Cerebellar cortex (tissue), 1 donor: ENCODE measurements around the gene ACTG2.
A peak's percentile ranks its signal among the peaks of the same experiment; 100 is the strongest.

ENCODE experiments used
- DNase-seq: peaks from one replicate; pipeline ENCODE4 v3.0.0-alpha.2; 2015; ENCODE audit warnings: low spot score

Gene ACTG2

DNA sequence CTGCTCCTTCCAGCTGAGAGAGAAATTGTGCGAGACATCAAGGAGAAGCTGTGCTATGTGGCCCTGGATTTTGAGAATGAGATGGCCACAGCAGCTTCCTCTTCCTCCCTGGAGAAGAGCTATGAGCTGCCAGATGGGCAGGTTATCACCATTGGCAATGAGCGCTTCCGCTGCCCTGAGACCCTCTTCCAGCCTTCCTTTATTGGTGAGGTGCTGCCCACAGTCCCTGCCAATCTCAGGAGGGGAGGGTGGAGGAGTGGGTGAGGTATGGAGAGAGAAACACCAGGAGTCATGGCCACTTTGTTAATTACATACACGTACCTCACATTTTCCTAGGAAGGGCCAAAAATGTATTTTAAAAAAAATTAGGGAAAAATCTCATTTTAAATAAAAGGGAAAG, 21.9 kb downstream of the ACTG2 start:
- DNase-seq = no peak

DNA sequence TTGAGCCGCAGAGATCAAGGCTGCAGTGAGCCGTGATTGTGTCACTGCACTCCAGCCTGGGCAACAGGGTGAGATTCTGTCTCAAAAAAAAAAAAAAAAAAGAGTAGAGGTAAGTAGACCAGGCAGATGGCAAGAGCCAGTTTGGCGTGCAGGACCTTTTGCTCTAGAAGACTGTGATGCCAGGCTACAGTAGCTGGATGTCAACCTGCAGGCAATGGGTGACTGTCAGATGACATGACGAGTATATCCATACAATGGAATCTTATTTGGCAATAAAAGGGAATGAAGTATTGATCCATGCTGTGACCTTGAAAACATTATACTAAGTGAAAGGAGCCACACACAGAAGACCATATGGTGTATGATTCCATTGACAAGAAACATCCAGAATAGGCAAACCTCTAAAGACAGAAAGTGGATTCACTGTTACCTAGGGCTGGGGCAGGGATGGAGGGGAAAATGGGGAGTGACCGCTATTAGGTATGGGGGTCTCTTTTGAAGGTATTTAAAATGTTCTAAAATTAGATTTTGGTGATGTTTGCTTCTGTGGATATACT, 22.7 kb downstream of the ACTG2 start:
- DNase-seq = no peak

DNA sequence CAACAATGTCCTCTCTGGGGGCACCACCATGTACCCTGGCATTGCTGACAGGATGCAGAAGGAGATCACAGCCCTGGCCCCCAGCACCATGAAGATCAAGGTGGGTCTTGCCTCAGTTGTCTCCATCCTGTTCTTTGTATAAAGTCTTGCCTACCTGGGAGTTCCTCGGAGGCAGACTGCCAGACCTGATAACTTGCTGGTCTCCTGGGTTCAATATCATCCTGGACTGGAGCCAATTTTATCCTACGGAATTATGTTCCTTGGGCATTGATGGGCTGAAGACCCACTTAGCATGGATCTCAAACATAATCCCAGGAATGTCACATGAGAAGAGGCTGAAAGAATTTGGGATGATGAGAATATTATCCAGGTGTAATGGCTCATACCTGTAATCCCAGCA, 23.9 kb downstream of the ACTG2 start:
- no peak for DNase-seq

DNA sequence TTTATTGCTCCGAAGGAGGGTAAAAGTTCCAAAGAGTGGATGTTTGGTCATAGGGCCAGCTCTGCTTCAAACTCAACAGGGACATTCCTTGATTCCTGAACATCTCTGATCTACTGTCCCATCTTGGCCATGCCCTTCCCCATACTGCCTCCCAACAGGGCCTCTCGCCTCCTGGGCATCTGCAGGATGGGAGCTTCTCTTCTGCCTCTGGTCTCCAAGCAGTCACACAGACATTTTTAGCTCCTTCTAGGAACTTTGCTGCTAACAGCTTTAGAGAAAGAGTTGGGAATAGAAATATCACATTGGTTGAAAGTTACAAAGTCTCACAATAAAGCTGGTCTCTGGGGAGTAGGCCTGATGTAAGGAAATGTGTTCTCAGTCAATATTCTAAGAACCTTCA, 24.5 kb downstream of the ACTG2 start:
- DNase-seq = no peak

DNA sequence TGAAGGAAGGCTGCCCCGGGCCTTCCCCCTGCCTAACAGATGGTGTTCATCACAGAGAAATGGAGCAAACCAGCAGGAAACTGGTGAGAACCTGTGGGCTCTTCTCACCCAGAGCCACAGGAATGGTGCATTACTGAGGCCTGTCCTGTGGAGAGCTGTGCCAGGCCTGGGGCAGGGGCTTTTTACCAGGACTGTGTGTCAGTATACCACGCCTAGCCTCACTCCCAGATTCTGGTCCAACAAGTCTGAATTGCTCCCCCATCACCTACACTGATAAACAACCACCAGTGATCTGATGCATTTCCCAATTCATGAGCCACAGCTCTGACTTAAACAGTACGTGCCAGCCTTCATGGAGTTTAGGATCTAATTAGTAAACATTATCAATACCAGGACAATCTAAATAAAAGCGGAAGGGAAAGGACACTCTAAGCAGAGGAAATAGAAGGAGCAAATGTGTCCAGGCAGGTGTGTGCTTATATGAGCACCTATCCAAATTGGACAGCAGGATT, 24.9 kb downstream of the ACTG2 start:
- DNase-seq = no peak

DNA sequence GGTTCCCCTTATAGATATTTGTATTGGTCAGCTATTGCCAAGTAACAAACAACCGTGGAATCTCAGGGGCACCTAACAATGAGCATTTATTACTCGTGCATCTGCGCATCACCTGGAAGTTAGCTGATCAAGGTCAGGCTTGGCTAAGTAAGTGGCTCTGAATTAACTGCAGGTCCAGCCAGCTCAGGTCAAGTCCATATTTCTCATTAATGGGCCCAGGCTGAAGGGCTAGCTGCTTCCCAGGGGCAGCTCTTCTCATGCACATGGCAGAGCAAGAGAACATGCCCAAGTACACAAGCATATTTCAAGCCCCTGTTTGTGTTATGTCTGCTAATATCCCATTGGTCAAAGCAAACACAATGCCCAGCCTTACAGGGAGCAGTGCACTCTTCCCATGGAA, 26.0 kb downstream of the ACTG2 start:
- DNase-seq = no peak

DNA sequence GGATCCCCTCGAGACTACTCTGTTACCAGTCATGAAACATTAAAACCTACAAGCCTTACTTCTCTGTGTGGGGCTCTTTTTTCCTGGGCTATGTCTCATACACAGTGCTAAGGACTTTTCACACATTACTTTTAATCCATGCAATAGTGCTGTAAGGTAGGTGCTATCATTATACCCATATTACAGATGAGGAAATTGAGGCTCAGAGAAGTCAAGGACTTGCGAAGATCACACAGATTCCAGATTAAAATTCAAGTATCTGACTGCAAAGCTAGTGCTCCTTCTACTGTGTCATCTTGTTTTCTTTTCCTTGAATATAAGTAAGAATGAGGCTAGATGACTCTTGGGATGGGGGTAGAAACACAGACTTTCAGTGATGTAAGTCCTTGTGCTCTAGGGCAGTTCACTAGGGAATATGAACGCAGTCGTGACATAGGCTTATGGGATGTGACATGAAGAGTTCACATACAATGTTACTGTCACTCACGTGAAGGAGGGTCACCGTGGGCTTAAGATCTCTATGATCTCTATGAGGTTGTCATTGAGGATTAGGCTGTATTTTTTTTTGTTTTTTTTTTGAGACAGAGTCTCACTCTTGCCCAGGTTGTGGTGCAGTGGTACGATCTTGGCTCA, 26.9 kb downstream of the ACTG2 start:
- no peak for DNase-seq

DNA sequence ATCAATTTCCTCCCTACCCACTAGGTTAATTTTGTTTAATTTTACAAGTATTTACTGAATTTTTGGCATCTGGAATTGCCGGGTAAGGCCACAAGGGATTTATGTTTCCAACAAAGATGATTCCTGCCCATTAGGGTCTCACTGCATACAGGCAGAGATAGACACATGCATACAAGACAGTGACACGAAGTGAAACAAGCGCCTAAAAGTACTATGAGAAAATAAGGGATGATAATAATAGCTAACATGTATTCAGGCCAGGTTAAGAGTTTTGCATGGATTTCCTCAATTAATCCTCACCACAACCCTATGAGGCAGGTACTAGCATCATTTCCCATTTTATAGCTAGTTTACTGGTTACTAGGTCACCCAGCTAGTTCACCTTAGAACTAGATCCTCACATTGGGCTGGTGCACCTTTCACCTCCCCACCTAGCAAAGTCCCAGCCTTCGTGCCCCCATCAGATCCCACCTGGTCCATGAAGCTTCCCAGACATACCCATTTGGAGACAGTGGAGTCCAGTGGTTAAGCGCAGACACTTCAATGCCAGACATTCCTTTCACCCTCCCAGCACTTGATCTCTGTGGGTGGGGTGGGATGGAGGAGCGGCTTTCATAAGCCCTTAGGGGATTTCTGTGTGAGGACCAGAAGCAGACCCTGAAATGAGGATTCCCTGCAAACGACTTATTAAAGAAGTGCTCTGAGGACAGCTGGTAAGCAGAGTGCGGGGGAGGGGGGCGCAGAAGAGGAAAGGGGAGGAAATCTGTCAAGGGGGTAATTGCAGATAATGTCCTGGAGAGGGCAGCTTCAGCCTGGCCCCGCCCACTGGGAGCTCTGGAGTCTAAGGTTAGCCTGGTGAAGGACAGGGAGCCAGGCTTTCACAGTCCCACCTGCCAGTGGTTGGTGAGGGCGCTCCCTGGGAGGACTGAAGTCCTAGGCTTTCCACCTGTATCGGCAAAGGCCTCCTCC, 28.1 kb downstream of the ACTG2 start:
- no peak for DNase-seq

DNA sequence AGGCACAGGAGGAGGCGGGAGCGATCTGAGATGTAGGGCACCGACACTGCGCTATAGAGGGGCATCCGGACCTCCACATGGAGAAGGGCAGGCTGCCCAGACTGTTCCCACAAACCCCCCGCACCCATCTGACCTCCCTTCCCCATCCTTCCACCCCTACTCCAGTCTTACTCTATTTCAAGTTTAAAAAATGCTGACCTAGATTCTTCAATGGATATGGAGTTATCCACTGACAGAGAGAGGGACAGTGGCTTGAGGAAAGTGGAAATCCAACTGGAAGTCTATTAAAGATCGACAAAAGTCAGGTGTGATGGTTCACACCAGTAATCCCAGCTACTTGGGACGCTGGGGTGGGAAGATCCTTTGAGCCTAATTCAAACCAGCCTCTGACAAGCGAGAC, 28.8 kb downstream of the ACTG2 start:
- no peak for DNase-seq

DNA sequence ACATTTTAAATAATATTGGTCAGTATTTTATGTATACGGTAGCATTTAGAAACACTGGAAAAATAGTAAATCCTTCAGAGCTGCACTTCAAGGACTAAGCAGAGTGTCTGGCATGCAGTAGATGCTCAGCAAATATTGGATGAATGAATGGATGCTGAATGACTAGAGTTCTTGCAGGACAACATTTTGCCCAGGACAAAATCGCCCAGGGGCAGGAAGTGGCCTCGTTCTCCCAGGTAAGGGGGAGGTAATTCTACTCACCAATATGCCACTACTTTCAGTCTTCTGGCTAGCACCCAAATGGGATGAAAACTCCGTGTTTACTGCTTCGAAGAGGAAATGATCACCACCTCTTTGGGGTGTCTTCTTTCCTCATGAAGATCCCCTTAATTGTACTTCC, 29.9 kb downstream of the ACTG2 start:
- no peak for DNase-seq

DNA sequence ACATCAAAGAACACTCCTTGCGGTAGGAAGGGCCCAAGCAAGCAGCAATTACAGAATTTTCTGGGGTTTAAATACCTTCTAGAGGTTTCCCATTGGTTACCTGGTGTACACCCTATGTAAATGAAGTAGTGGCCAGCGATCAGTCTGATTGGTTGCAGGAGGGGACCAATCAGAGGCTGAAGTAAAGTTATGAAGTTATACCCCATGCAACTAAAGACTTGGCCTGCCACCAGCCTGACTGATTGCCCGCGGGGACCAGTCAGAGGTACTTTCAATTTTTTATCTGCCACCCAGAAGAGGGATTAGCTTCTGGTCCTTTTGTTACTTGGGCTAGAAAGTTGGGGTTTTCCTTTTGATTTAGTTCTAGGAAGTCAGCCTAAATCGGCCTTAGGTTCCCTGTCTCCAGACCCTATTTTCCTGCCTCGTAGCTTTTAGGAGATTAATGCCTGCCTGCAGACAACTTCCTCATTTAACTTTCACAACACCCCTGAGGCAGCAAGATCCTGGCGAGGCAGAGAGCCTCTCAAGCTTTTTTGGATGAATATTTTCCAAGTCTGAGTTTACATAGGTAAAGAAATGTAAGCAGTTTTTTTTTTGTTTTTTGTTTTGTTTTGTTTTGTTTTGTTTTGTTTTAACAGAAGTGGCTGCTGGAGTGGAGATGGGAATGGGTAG, 32.4 kb downstream of the ACTG2 start:
- no peak for DNase-seq

DNA sequence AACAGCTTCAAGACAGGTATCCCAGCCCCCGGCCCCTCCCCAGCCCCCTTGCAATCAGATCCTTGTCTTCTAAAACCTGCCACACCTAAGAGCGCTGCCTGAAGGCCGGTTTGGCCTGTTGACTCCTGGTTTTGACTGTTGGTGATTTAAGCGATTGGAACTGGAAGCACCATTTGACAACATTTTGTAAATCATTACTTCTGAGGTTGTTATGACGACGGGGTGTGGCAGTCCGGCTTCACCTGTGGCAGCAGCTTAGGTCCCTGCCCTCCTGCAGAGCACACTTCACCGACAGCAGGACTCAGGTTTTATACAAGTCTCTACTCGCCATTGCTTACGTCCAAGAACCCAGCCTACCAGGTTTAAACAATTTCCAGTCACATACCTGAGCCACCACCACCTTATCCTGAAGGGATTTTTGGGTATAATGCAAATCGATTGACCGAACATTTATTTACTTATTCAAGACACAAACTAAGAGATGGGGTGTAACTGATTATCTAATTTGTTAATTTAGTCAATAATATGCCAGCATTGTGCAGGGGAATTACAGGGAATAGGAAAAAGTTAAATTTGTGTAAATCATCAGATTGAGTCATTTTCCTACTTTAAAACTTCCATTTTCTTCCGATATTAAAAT, 33.2 kb downstream of the ACTG2 start:
- DNase-seq = no peak

DNA sequence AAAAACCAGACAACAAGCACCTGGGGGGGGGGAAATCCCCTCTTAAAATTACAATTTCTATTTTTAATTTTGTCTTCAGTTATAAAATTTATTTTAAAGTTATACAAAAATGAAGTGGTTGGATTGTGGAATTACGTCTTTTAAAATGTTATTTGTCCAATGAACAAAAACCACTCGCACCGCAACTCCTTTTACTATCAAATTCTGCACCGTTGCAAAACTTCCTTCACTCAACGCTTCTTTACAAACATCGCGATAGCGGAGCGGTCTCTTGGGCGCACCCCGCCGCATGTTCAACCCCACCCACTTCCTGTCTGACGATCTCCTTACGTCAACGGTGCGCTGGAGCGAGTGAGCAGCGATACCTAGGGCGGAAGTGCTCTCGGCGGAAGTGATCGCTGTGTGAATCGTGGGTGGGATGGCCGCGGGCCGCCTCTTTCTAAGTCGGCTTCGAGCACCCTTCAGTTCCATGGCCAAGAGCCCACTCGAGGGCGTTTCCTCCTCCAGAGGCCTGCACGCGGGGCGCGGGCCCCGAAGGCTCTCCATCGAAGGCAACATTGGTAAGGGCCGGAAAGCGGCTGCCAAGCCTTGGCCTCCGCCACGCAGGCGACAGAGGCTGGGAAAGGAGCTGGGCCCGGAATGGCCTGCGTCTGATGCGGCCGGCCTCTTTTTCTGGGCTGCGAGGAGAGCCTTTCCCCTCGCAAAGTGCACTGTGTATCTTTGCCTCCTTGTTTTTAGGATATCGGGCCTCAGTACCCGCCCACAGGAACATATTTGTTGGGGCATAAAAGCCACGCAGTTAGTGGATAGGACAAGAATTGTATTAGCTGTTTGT, 33.9 kb downstream of the ACTG2 start, which contains the start of gene DGUOK:
DGUOK (plus strand) TSS at position 388 of the 835 bp plus-strand sequence; CDS start at position 419, 31 bp downstream.
- peak; percentile 99 for DNase-seq

DNA sequence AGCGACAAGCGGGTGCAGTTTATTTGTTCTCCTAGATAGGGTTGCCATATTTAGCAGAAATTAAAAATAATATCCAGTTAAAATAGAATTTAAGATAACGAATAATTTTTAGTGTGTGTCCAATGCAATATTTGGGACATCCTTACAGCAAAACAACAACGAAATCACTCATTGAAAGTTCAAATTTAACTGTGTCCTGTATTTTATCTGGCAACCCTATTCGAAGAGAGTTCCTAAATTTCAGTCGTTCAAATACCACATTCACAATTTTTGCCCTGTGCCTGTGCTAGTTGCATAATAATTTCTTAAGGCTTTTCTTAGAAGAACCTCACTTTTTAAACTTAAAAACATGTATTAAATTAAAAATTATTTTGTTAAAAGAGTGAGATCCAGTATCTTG, 34.5 kb downstream of the ACTG2 start:
- no peak for DNase-seq

DNA sequence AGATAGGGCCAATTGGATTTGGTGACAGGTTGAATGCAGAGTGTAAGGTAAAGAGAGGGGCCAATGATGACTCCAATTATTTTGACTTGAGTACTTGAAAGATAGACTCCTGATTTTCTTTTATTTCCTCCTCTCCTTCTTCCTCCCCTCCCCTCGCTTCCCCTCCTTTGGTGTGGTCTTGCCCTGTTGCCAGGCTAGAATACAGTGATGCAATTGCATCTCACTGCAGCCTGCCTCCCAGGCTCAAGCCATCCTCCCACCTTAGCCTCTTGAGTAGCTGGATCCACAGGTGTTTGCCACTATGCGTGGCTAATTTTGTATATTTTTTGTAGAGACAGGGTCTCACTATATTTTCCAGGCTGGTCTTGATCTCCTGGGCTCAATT, 36.1 kb downstream of the ACTG2 start:
- DNase-seq = no peak

DNA sequence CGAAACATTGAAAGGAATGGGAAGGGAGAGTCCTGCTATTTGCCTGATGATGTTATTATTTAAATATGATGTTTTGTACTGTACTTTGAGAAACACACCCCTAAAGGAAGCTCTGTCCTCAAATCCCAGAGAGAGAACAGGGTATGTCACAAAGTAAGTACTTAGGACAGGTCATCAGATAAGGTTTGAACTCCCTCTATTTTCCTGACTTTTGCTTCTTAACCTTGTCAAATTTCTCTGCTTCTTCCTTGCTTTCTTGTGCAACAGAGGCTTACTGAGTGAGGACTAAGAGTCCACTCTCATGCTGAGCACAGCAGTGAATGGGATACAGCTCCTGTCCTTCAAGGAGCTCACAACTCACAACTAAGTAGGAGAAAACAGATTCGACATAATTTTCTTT, 37.6 kb downstream of the ACTG2 start:
- DNase-seq = no peak

DNA sequence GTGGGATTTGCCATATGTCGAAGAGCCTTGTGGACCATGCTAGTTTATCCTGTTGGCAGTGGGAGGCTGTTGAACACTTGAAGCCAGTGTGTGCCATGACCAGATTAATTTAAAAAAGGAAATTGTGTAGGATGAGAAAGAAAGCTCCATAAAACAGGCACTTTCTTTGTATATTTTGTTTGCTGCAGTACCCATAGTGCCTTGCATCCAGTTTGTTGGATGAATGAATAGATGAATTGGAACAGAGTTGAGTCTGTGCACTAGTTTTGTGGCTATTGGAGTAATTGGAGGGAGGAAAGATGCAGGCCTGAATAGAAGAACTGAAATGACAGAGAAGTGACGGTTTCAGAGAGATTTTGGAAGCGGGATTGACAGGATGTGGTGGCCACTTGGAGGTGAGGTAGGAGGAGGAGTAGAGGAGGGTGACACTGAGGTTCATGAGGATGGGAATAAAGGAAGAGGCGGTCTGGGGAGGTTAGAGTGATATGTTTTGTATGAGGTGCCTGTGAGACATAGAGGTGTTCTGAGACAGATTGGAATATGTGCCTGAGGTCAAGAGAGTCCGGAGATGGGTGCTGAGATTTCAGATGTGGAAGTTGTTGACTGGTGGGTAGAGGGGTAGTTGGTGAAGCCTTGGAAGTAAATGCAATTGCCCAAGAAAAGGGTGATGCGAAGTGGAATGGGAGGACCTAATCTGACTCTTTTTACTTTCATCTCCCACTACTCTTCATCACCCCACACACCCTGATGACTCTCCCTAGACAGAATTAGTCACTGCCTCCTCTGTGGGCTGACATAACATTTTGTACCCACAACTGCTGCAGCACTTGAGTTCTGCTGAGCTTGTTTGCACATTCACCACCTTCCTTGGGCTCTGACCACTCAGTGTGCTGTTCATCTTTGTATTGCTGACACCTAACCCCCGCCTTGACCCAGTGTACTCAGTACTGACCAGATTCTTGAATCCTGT, 39.0 kb downstream of the ACTG2 start:
- DNase-seq = no peak

DNA sequence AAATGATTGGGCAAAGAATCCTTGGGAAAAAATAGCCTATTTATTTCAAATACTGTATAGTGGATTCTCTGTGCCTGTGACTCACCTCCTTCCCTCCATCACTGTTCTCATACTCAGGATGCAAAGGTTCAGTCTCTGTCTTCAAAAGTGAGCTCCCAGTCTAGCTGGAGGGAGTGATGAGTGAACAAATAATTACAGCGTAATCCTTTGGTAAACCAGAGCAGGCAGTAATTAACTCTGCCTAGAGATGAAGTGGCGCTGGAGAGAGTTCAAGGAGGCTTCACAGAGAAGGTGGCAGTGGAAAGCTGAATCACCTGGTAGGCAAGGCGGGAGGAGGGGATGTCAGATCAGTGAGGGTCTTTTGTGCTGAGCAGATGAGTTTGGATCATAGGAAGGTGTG, 40.4 kb downstream of the ACTG2 start:
- DNase-seq = no peak

DNA sequence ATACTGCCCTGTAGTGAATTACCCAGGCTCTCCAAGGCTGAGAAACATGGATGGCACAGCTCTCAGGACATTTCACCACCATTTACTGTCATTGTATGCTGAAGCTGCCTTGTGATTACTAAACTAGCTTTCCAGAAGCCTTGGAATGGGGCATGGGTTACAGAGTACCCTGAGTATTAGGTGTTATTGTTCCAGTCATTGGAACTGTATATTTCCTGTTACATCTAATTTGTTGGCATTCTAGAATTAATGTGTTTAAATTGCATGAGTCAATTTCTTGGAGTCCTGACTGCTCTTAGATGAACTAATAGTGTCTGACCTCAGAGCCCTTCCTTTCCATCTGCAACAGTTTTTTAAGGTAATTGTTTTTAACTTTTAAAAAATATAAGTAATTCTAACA, 42.8 kb downstream of the ACTG2 start:
- no peak for DNase-seq
